ENCODE data around the gene S100A5. TPM values are rescaled to one million over a fixed set of nuclear protein-coding genes. Genes with fewer than 3 reads are reported as not detected.

Gene S100A5
- polyA plus RNA-seq, 4 donors = 0.18 TPM; not detected in 3

DNA sequence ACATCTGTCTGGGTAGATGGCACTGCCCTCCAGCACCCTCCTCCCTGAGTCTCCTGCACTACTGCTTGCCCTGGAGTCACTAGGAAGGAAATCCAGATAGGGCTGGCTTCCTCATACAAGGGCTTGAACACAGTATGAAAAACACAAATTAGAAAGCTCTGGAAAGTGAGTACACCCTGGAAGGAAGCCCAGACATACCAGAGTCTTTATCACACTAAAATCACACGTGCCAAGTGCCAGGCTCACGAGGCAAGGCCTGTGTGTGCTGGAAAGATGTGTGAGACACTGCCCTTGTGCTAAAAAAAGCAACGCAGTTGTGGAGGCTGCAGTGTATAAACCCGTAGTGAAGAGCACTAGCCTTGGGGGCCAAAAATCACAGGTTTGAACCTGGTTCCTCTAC lies 52.0 kb downstream of the S100A5 start:
- H3K36me3 ChIP-seq (ENCODE audit: control insufficient read depth in 3 of 3, insufficient read depth in 2 of 3, low read depth in 1 of 3, low read length in 3 of 3) = no peaks in the 10 kb centered on the region
- H3K27me3 ChIP-seq (ENCODE audit: control insufficient read depth in 3 of 3, insufficient read depth in 3 of 3, low read length in 3 of 3) = no peaks in the 10 kb centered on the region
- H3K4me1 ChIP-seq (ENCODE audit: control insufficient read depth in 3 of 3, insufficient read depth in 2 of 3, low read depth in 1 of 3, low read length in 2 of 3) = no peaks in the 10 kb centered on the region
- no peaks in the 10 kb centered on the region for H3K9me3 ChIP-seq (ENCODE audit: control insufficient read depth in 2 of 2, insufficient read depth in 1 of 2, low read depth in 1 of 2, low read length in 1 of 2)
- 26 to 42% (median 28%) methylated on average over 4 of the region's 4 CpGs for WGBS, 3 donors
- no peak for DNase-seq
- no peak for FAIRE-seq
- no peak overlapping the region for H3K4me3 ChIP-seq (ENCODE audit: low read depth in 1 of 3, low read length in 3 of 3)
- no peak overlapping the region for H3K27ac ChIP-seq (ENCODE audit: low read depth in 1 of 3, low read length in 2 of 3)

- WGBS, 3 donors = 84 to 97% (median 95%) methylated on average over 2 of the region's 2 CpGs
- H3K27me3 ChIP-seq (ENCODE audit: control insufficient read depth in 3 of 3, insufficient read depth in 3 of 3, low read length in 3 of 3) = no peaks in the 10 kb centered on the region
Observed at GRCh38 chr1:153487707-153488106, 53.0 kb downstream of the S100A5 start.

More at GRCh38 chr1:153487707-153488106, 53.0 kb downstream of the S100A5 start:
- no peak overlapping the region for H3K27ac ChIP-seq (ENCODE audit: low read depth in 1 of 3, low read length in 2 of 3)
- DNase-seq (no peak), FAIRE-seq (no peak)
- H3K36me3 ChIP-seq (ENCODE audit: control insufficient read depth in 3 of 3, insufficient read depth in 2 of 3, low read depth in 1 of 3, low read length in 3 of 3) = no peaks in the 10 kb centered on the region
- H3K4me1 ChIP-seq (ENCODE audit: control insufficient read depth in 3 of 3, insufficient read depth in 2 of 3, low read depth in 1 of 3, low read length in 2 of 3) = no peaks in the 10 kb centered on the region
- no peak overlapping the region for H3K4me3 ChIP-seq (ENCODE audit: low read depth in 1 of 3, low read length in 3 of 3)
- no peaks in the 10 kb centered on the region for H3K9me3 ChIP-seq (ENCODE audit: control insufficient read depth in 2 of 2, insufficient read depth in 1 of 2, low read depth in 1 of 2, low read length in 1 of 2)

Other genes with a start within 250 kb of the S100A5 start
- gene PGLYRP3, start 228.0 kb downstream of the S100A5 start, polyA plus RNA-seq = under 1 TPM in 1 of 4 donors, not detected in 3; 0.07 TPM
- gene PGLYRP4, start 192.1 kb downstream of the S100A5 start, polyA plus RNA-seq = under 1 TPM in 2 of 4 donors, not detected in 2; 0.18 to 0.33 TPM
- gene S100A9, start 183.1 kb downstream of the S100A5 start, polyA plus RNA-seq = 100 to 1,000 TPM in 2 of 4 donors, 10 to 100 TPM in 2; 57.0 to 509 (median 97.5) TPM
- 1 to 10 TPM in 2 of 4 donors, under 1 TPM in 1, not detected in 1; 0.85 to 6.7 (median 2.8) TPM for gene S100A12, start 165.3 kb downstream of the S100A5 start, polyA plus RNA-seq
- 100 to 1,000 TPM in 2 of 4 donors, 10 to 100 TPM in 2; 10.2 to 208 (median 86.3) TPM for gene S100A8, start 149.9 kb downstream of the S100A5 start, polyA plus RNA-seq
- not detected for gene S100A7A, start 124.4 kb downstream of the S100A5 start, polyA plus RNA-seq
- gene S100A7, start 80.3 kb downstream of the S100A5 start, polyA plus RNA-seq = not detected
- gene S100A6, start 4.9 kb downstream of the S100A5 start, polyA plus RNA-seq = 1,000 to 10,000 TPM in 3 of 4 donors, 100 to 1,000 TPM in 1; 313 to 4,929 (median 1,988) TPM
- 100 to 1,000 TPM in 2 of 4 donors, 10 to 100 TPM in 1, 1 to 10 TPM in 1; 7.6 to 230 (median 78.7) TPM for gene S100A4, start 4.9 kb upstream of the S100A5 start, polyA plus RNA-seq
- gene S100A3, start 8.3 kb upstream of the S100A5 start, polyA plus RNA-seq = 1 to 10 TPM in 2 of 4 donors, under 1 TPM in 1, not detected in 1; 0.06 to 4.3 (median 2.1) TPM
- gene S100A2, start 24.9 kb upstream of the S100A5 start, polyA plus RNA-seq = 1 to 10 TPM in 3 of 4 donors, under 1 TPM in 1; 0.43 to 9.8 (median 4.5) TPM
- 100 to 1,000 TPM; 122 to 389 (median 315) TPM for gene S100A16, start 72.2 kb upstream of the S100A5 start, polyA plus RNA-seq
- gene S100A14, start 75.4 kb upstream of the S100A5 start, polyA plus RNA-seq = 100 to 1,000 TPM; 356 to 952 (median 630) TPM
- 100 to 1,000 TPM in 2 of 4 donors, 10 to 100 TPM in 2; 50.1 to 132 (median 83.1) TPM for gene S100A13, start 86.6 kb upstream of the S100A5 start, polyA plus RNA-seq
- gene S100A1, start 87.5 kb upstream of the S100A5 start, polyA plus RNA-seq = 10 to 100 TPM in 1 of 4 donors, 1 to 10 TPM in 3; 2.7 to 13.5 (median 3.5) TPM
- 10 to 100 TPM; 40.3 to 98.4 (median 49.4) TPM for gene CHTOP, start 93.1 kb upstream of the S100A5 start, polyA plus RNA-seq
- 10 to 100 TPM; 23.9 to 29.2 (median 26.5) TPM for gene SNAPIN, start 117.8 kb upstream of the S100A5 start, polyA plus RNA-seq
- 100 to 1,000 TPM in 2 of 4 donors, 10 to 100 TPM in 2; 58.1 to 145 (median 109) TPM for gene ILF2, start 130.1 kb upstream of the S100A5 start, polyA plus RNA-seq
- gene NPR1, start 137.8 kb upstream of the S100A5 start, polyA plus RNA-seq = 10 to 100 TPM in 1 of 4 donors, 1 to 10 TPM in 1, under 1 TPM in 2; 0.22 to 18.1 (median 1.4) TPM
- 10 to 100 TPM; 14.9 to 52.6 (median 22.6) TPM for gene INTS3, start 187.1 kb upstream of the S100A5 start, polyA plus RNA-seq
- 10 to 100 TPM in 2 of 4 donors, 1 to 10 TPM in 2; 5.4 to 50.4 (median 16.9) TPM for gene SLC27A3, start 234.5 kb upstream of the S100A5 start, polyA plus RNA-seq